ENCODE results near the gene GBA2.

The GBA2 gene

GRCh38 chr9:35748858-35749514 lies at the start of gene GBA2, which contains the start of gene RGP1:
Gene GBA2 (minus strand): TSS chr9:35749228. CDS start chr9:35748704, 524 bp downstream.
Gene RGP1 (plus strand): TSS chr9:35749287. CDS start chr9:35749756, 469 bp downstream.
- peak; percentile 37 to 55 for DNase-seq (ENCODE audit: low read depth in 1 of 2, low spot score in 1 of 2)

- no peak for DNase-seq (ENCODE audit: low read depth in 1 of 2, low spot score in 1 of 2)
Observed at GRCh38 chr9:35797311-35798109, 48.5 kb upstream of the GBA2 start.

GRCh38 chr9:35795695-35796094 lies 46.7 kb upstream of the GBA2 start:
- no peak for DNase-seq (ENCODE audit: low read depth in 1 of 2, low spot score in 1 of 2)

DNA sequence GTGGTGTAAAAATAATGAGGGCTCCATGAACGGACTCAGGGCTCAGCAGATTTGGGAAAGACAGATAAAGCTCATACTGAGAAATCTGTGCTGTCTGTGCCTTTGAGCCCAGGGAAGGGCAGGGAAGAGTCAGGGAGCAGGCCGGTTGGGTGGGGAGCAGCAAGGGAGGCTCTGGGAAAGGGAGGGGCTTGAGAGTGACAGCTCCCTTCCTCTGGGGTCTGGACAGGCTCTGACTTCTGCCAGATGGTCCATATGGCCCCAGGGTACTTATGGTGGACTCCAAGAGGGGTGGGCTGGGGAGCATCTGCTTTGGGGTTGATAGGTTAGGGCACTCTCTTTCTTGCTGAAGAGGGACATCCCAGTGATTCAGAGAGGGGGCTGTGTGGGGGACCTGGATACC lies 44.4 kb upstream of the GBA2 start:
- DNase-seq (ENCODE audit: low read depth in 1 of 2, low spot score in 1 of 2): no peak

DNA sequence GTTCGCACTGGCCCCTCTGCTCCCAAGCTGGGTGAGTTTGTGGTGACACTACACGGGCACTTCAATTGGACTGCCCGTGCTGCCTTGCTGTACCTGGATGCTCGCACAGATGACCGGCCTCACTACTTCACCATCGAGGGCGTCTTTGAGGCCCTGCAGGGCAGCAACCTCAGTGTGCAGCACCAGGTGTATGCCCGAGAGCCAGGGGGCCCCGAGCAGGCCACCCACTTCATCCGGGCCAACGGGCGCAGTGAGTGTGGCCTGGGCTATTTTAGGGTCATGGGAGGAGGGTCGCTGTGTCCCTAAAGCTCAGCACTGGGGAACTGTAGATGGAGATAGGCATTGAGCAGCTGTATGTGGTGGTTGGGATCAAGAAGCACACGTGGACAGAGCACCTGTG lies 43.8 kb upstream of the GBA2 start:
- DNase-seq (ENCODE audit: low read depth in 1 of 2, low spot score in 1 of 2): no peak

DNA sequence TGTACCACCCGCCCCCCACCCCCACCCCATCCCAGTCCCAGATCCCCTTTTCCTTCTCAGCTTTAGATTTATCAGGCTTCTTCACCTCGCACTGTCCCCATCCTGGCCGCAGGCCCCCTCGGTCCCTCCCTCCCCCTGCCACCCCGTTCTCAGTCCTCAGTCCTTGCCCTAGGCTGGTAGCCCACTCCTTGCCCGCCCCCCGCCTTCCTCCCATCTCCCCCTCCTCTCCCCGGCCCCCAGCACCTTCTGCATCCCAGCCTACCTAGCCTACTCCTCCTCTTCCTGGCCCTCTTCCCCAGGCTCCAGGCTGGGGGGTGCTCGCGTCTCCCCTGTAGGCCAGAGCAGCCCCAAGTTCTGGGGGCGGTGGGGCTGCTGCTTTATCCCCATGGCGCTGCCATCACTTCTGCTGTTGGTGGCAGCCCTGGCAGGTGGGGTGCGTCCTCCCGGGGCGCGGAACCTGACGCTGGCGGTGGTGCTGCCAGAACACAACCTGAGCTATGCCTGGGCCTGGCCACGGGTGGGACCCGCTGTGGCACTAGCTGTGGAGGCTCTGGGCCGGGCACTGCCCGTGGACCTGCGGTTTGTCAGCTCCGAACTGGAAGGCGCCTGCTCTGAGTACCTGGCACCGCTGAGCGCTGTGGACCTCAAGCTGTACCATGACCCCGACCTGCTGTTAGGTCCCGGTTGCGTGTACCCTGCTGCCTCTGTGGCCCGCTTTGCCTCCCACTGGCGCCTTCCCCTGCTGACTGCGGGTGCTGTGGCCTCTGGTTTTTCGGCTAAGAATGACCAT lies 43.2 kb upstream of the GBA2 start:
- no peak for DNase-seq (ENCODE audit: low read depth in 1 of 2, low spot score in 1 of 2)

DNA sequence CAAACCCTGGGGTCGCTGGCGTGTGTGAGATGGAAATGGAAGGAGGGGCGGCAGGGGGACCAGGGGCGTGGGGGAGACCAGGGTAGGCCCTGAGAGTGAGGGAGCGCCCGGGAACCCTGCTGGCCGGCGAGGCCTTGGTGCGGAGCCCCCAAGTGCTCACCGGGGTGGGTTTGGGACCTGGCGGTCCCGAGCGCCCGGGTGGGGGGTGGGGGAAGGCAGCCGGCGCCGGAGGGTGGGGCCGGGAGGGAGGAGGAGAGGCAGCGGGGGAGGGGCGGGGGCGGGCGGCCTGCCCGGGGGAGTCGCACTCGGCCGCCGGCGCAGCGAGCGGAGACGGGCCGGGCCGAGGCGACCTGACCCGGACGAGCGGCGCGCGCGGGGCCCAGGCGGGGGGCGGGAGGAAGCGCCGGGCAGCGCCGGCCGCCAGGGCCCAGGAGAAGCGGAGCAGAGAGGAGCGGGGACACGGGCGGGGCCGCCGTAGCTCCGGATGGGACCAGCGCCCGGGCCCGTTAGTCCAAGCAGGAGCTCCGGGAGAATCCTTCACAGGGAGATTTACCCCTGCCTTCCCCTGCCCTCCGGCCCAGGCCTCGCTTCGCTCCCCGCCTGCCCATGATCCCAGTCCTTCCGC lies 42.4 kb upstream of the GBA2 start, which contains the start of gene NPR2:
Gene NPR2, plus strand, starts transcription at position 295 of the 625 bp plus-strand sequence. CDS start 818 bp downstream, outside the sequence.
- DNase-seq (ENCODE audit: low read depth in 1 of 2, low spot score in 1 of 2): no peak

- DNase-seq (ENCODE audit: low read depth in 1 of 2, low spot score in 1 of 2): peak in 1 of 2 donors; percentile 37
Observed at GRCh38 chr9:35790385-35791296, 41.6 kb upstream of the GBA2 start.

- DNase-seq (ENCODE audit: low read depth in 1 of 2, low spot score in 1 of 2): no peak
Observed at GRCh38 chr9:35790025-35790384, 41.0 kb upstream of the GBA2 start.

DNA sequence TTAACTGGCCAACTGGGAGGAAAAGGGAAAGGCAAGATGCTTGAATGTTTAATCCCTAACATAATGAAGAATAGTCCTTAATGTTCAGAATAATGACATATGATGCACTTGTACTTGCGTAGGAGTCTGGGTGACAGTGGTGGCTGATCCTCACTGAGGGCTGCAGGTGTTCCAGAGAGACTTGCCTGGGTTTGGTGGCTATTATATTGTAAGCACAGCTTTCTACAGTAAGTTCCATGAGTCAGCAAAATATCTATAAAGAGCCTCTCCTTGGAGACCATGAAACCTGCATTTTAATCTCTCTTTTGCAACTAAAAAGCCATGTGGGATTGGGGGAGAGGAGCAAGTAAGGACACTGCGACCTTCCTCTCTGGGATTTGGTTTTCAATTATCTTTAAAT lies 40.5 kb upstream of the GBA2 start:
- DNase-seq (ENCODE audit: low read depth in 1 of 2, low spot score in 1 of 2): no peak

- DNase-seq (ENCODE audit: low read depth in 1 of 2, low spot score in 1 of 2): no peak
Observed at GRCh38 chr9:35783418-35783817, 34.4 kb upstream of the GBA2 start.

GRCh38 chr9:35781066-35781465 lies 32.0 kb upstream of the GBA2 start:
- DNase-seq (ENCODE audit: low read depth in 1 of 2, low spot score in 1 of 2): no peak

GRCh38 chr9:35778496-35778895 lies 29.5 kb upstream of the GBA2 start:
- DNase-seq (ENCODE audit: low read depth in 1 of 2, low spot score in 1 of 2): no peak

DNA sequence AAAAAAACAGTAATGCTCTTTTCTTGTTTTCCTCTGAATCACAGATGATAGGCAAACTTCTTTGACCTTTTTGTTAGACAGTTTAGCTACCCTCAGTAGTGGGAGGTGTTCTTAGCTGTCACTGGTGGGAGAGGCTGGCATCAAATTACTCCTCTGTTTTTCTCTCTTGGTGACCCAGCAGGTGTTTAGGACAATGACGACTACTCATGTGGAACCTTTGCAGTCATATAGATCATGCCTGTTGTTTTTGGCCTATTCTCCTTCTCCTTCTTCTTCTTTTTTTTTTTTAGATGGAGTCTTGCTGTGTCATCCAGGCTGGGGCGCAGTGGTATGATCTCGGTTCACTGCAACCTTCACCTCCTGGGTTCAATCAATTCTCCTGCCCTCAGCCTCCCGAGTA lies 27.0 kb upstream of the GBA2 start:
- DNase-seq (ENCODE audit: low read depth in 1 of 2, low spot score in 1 of 2): no peak

GRCh38 chr9:35774907-35775635 lies 26.0 kb upstream of the GBA2 start:
- no peak for DNase-seq (ENCODE audit: low read depth in 1 of 2, low spot score in 1 of 2)

- no peak for DNase-seq (ENCODE audit: low read depth in 1 of 2, low spot score in 1 of 2)
Observed at GRCh38 chr9:35771943-35772342, 22.9 kb upstream of the GBA2 start.

GRCh38 chr9:35771534-35771933 lies 22.5 kb upstream of the GBA2 start:
- no peak for DNase-seq (ENCODE audit: low read depth in 1 of 2, low spot score in 1 of 2)

- DNase-seq (ENCODE audit: low read depth in 1 of 2, low spot score in 1 of 2): no peak
Observed at GRCh38 chr9:35771075-35771433, 22.0 kb upstream of the GBA2 start.

- DNase-seq (ENCODE audit: low read depth in 1 of 2, low spot score in 1 of 2): no peak
Observed at GRCh38 chr9:35769763-35770162, 20.7 kb upstream of the GBA2 start.

DNA sequence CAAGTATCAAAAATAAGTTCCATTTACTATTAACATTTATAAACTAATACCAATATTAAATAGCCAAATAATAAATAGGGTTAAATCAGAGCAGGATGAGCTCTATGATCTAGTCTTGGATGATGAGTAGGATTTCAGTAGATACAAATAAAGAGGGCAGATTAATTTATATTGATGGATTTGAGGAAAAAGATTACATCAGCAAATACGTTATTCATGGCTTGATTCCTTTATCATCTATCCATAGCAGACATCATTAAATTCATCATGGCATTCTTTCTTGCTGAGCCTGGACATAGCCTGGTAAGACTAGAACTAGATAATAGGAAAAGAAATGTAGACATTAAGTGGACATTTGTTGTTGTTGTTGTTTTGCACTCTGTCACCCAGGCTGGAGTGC lies 18.4 kb upstream of the GBA2 start:
- DNase-seq (ENCODE audit: low read depth in 1 of 2, low spot score in 1 of 2): no peak

Measured in activated T-helper 1 cell treated with anti-CD3 and anti-CD28 coated beads, Interleukin-2, amount 50 U/mL, for 16 hours (primary cell).